GM18909 (cell line): ENCODE measurements around the gene PPP4R4.

Experiments used
- ATAC-seq: cut with Tn5 transposase; IDR thresholded peaks from one replicate; pipeline ENCODE4 v1.9.1; 2021; ENCODE audit warnings: mild to moderate bottlenecking; ENCODE audit not compliant: unreplicated experiment, poor library complexity

The PPP4R4 gene

GRCh38 chr14:94304243-94304642 is 130.1 kb downstream of the PPP4R4 start:
- ATAC-seq, result no peak

GRCh38 chr14:94305620-94306019 is 131.5 kb downstream of the PPP4R4 start:
- no peak for ATAC-seq

GRCh38 chr14:94306047-94306978 is 132.2 kb downstream of the PPP4R4 start:
- no peak for ATAC-seq

GRCh38 chr14:94307410-94307992 is 133.4 kb downstream of the PPP4R4 start:
- no peak for ATAC-seq

- ATAC-seq, result no peak
Observed at GRCh38 chr14:94309721-94310120, 135.6 kb downstream of the PPP4R4 start.

- ATAC-seq, result no peak
Observed at GRCh38 chr14:94310248-94310647, 136.1 kb downstream of the PPP4R4 start.

GRCh38 chr14:94312481-94313246 is 138.5 kb downstream of the PPP4R4 start:
- ATAC-seq, result no peak

GRCh38 chr14:94313991-94314655 is 140.0 kb downstream of the PPP4R4 start:
- no peak for ATAC-seq

GRCh38 chr14:94314890-94315289 is 140.8 kb downstream of the PPP4R4 start:
- no peak for ATAC-seq

- no peak for ATAC-seq
Observed at GRCh38 chr14:94316692-94317091, 142.6 kb downstream of the PPP4R4 start.

GRCh38 chr14:94317259-94317658 is 143.1 kb downstream of the PPP4R4 start:
- no peak for ATAC-seq

- no peak for ATAC-seq
Observed at GRCh38 chr14:94320243-94320642, 146.1 kb downstream of the PPP4R4 start.

- ATAC-seq, result no peak
Observed at GRCh38 chr14:94321421-94322271, 147.5 kb downstream of the PPP4R4 start.

GRCh38 chr14:94322648-94323570 is 148.8 kb downstream of the PPP4R4 start, which contains the start of gene SERPINA6:
Gene SERPINA6, minus strand, starts transcription at chr14:94323336. Its CDS starts 8,688 bp downstream, at chr14:94314648.
- ATAC-seq, result no peak

GRCh38 chr14:94328196-94328595 is 154.1 kb downstream of the PPP4R4 start:
- ATAC-seq, result no peak
